Glutamatergic neuron (in vitro differentiated cells): Measurements from ENCODE around the gene XRN2. TPM values are rescaled to one million over a fixed set of nuclear protein-coding genes. Genes with fewer than 3 reads are reported as not detected.

ENCODE experiments used
- DNase-seq: peaks from one replicate; pipeline ENCODE4 v3.0.0; 2022
- H3K27ac Mint-ChIP-seq: one replicate; pipeline ENCODE4 v1.8.0; 2020; ENCODE audit warnings: mild to moderate bottlenecking, mixed read lengths, inconsistent platforms; ENCODE audit not compliant: unreplicated experiment
- H3K27me3 Mint-ChIP-seq: one replicate; pipeline ENCODE4 v1.8.0; 2020; ENCODE audit warnings: mild to moderate bottlenecking, moderate library complexity, mixed read lengths, inconsistent platforms; ENCODE audit not compliant: unreplicated experiment
- H3K36me3 Mint-ChIP-seq: one replicate; pipeline ENCODE4 v1.8.0; 2020; ENCODE audit warnings: mild to moderate bottlenecking, mixed read lengths, inconsistent platforms; ENCODE audit not compliant: unreplicated experiment
- H3K4me1 Mint-ChIP-seq: one replicate; pipeline ENCODE4 v1.8.0; 2020; ENCODE audit warnings: mild to moderate bottlenecking, low read depth, mixed read lengths, inconsistent platforms; ENCODE audit not compliant: unreplicated experiment
- H3K4me3 Mint-ChIP-seq: one replicate; pipeline ENCODE4 v1.8.0; 2020; ENCODE audit warnings: mild to moderate bottlenecking, mixed read lengths, inconsistent platforms; ENCODE audit not compliant: unreplicated experiment
- H3K9me3 Mint-ChIP-seq: one replicate; pipeline ENCODE4 v1.8.0; 2020; ENCODE audit warnings: mild to moderate bottlenecking, moderate library complexity, mixed read lengths, inconsistent platforms; ENCODE audit not compliant: unreplicated experiment
- long read RNA-seq: library from polyadenylated mRNA; unstranded; transcript quantifications from one replicate; pipeline ENCODE4 v2.0.0, GENCODE V29; 2020; ENCODE audit not compliant: unreplicated experiment
- total RNA-seq: library from RNA; stranded (reverse); fragmentation: NEBNext Ultra II Directional; extraction: Animal tissue kit (Norgen Biotek cat#: 25700); gene quantifications from one replicate; pipeline ENCODE4 v1.2.1, GENCODE V29; 2021; ENCODE audit not compliant: unreplicated experiment
- TF ChIP-seq, protein P1 (sequence below): fragments of 200-600 bp; sonication (generic); IDR thresholded peaks from one replicate; pipeline ENCODE4 v1.5.0; 2021; ENCODE audit not compliant: partially characterized antibody, unreplicated experiment

XRN2 gene
- 86.2 TPM for total RNA-seq
- long read RNA-seq, transcript XRN2-201 (30 exons, 3,437 nt) = major isoform, 17 of 95 reads
- long read RNA-seq, partial matches to known transcripts = 58 of 95 reads
- long read RNA-seq, other reads (novel, unspliced or antisense) = 20 of 95 reads

DNA sequence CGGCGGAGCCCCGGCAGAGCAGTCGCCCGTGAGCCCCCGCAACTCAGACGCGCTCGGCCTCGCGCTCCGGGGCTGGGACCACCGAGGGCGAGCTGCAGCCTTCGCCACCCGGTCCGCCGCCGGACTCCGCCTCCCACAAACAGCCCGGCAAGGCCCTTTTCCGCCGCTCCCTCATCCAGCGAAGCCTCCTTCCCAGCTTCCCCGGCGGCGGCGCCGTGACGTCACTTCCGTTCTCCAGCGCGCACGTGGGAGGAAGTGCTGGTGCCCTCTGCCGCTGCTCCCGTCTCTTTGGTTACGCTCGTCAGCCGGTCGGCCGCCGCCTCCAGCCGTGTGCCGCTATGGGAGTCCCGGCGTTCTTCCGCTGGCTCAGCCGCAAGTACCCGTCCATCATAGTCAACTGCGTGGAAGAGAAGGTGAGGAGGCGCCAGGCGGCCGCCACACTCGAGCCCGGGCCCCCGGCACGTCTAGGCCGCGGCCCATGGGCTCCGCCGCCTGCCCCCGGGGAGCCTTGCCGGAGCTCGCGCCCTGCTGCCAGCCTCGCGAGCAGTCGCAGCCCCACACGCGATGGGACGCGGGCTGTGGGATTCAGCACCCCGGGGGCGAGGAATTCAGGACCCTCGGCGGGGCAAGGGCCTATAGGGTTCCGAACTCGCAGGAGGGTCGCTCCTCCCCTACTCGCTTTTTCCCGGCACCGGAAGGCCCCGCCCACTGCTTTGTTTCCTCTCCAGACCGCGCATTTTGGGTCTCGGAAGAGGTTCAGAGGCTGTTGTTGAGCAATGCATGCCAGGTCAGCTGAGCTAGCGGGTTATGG, at the start of gene XRN2:
XRN2 (plus strand) TSS at position 271 of the 811 bp plus-strand sequence; CDS start at position 339, 68 bp downstream.
- TF ChIP-seq, protein P1, sequence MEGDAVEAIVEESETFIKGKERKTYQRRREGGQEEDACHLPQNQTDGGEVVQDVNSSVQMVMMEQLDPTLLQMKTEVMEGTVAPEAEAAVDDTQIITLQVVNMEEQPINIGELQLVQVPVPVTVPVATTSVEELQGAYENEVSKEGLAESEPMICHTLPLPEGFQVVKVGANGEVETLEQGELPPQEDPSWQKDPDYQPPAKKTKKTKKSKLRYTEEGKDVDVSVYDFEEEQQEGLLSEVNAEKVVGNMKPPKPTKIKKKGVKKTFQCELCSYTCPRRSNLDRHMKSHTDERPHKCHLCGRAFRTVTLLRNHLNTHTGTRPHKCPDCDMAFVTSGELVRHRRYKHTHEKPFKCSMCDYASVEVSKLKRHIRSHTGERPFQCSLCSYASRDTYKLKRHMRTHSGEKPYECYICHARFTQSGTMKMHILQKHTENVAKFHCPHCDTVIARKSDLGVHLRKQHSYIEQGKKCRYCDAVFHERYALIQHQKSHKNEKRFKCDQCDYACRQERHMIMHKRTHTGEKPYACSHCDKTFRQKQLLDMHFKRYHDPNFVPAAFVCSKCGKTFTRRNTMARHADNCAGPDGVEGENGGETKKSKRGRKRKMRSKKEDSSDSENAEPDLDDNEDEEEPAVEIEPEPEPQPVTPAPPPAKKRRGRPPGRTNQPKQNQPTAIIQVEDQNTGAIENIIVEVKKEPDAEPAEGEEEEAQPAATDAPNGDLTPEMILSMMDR = no peak
- H3K9me3 Mint-ChIP-seq = peaks cover 4% of the 10 kb centered on the region
- H3K4me3 Mint-ChIP-seq = peak within 1 kb of the TSS; percentile 86
- H3K27me3 Mint-ChIP-seq = peaks cover 5% of the 10 kb centered on the region
- DNase-seq = peak; percentile 98
- H3K36me3 Mint-ChIP-seq = no peaks in the 10 kb centered on the region
- H3K4me1 Mint-ChIP-seq = peaks cover 10% of the 10 kb centered on the region
- H3K27ac Mint-ChIP-seq = peak within 1 kb of the TSS; percentile 96

GRCh38 chr20:21257192-21257591, 45.9 kb upstream of the XRN2 start:
- no peaks in the 10 kb centered on the region for H3K4me1 Mint-ChIP-seq
- peaks cover 4% of the 10 kb centered on the region for H3K27me3 Mint-ChIP-seq
- no peak overlapping the region for H3K4me3 Mint-ChIP-seq
- no peak overlapping the region for H3K27ac Mint-ChIP-seq
- DNase-seq = no peak
- H3K36me3 Mint-ChIP-seq = no peaks in the 10 kb centered on the region
- TF ChIP-seq, protein P1 = no peak
- H3K9me3 Mint-ChIP-seq = no peaks in the 10 kb centered on the region

- Mint-ChIP-seq H3K27me3 (peaks cover 4% of the 10 kb centered on the region), H3K27ac (no peak overlapping the region), H3K36me3 (no peaks in the 10 kb centered on the region), H3K9me3 (no peaks in the 10 kb centered on the region), H3K4me1 (no peaks in the 10 kb centered on the region), H3K4me3 (no peak overlapping the region)
- no peak for DNase-seq
- TF ChIP-seq, protein P1 = no peak
These were observed 44.7 kb upstream of the XRN2 start for GRCh38 chr20:21258411-21258810.

DNA sequence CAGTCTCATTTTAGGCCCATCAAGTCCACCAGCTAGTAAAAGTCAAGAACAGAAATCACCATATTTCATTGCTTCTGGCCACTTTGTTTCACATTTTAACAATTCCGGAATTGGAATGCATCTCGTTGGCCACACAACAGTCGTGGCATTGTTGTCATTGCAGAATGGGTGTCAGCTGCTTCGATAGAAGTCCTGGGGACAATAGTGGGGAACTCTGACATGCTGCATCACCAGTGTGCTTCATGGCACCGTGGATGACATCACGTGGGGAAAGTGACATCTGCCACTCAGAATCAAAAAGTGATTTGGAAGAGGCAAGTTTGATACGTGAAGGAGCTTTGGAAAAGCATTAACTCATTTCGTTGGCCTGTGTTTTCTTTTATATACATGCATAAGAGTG, 43.8 kb upstream of the XRN2 start:
- Mint-ChIP-seq H3K27ac (no peak overlapping the region), H3K36me3 (no peaks in the 10 kb centered on the region), H3K9me3 (no peaks in the 10 kb centered on the region), H3K27me3 (peaks cover 6% of the 10 kb centered on the region), H3K4me1 (no peaks in the 10 kb centered on the region), H3K4me3 (no peak overlapping the region)
- no peak for DNase-seq
- TF ChIP-seq, protein P1 = no peak

- H3K36me3 Mint-ChIP-seq = peaks cover 12% of the 10 kb centered on the region
- no peak overlapping the region for H3K27ac Mint-ChIP-seq
- H3K27me3 Mint-ChIP-seq = peaks cover 15% of the 10 kb centered on the region
These were observed 40.3 kb upstream of the XRN2 start for GRCh38 chr20:21262812-21263211.

More at GRCh38 chr20:21262812-21263211, 40.3 kb upstream of the XRN2 start:
- TF ChIP-seq, protein P1 = no peak
- DNase-seq = no peak
- peaks cover 14% of the 10 kb centered on the region for H3K4me1 Mint-ChIP-seq
- H3K9me3 Mint-ChIP-seq = peaks cover 11% of the 10 kb centered on the region
- no peak overlapping the region for H3K4me3 Mint-ChIP-seq
